GM12872 (cell line): ENCODE measurements around the gene SIRT2.

Experiments
- TF ChIP-seq, protein P1 (sequence below): IDR thresholded peaks from 3 replicates; pipeline ENCODE4 v1.5.1; 2011; ENCODE audit warnings: low read depth, mild to moderate bottlenecking, low read length, moderate library complexity; ENCODE audit not compliant: insufficient read depth

SIRT2 gene

DNA sequence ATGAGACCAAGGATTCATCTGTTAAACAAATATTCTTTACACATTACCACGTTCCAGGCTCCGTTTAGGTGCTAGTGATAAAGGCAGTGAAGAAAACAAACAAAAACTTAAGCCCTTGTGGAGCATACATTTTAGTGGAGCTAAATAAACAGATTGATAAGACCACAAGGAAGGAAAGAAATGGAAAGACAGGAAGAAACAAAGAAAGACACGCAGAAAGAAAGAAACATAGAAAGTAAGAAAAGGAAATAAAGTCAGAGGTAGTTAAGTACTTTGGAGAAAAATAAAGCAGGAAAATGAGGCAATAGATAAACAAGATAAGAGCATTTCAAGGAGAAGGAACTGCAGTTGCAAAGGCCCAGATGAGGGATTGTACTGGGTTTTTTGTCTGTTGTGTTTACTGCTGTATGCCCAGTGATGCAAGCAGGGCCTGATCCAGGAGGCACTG, 1.3 kb upstream of the SIRT2 start:
- TF ChIP-seq, protein P1, sequence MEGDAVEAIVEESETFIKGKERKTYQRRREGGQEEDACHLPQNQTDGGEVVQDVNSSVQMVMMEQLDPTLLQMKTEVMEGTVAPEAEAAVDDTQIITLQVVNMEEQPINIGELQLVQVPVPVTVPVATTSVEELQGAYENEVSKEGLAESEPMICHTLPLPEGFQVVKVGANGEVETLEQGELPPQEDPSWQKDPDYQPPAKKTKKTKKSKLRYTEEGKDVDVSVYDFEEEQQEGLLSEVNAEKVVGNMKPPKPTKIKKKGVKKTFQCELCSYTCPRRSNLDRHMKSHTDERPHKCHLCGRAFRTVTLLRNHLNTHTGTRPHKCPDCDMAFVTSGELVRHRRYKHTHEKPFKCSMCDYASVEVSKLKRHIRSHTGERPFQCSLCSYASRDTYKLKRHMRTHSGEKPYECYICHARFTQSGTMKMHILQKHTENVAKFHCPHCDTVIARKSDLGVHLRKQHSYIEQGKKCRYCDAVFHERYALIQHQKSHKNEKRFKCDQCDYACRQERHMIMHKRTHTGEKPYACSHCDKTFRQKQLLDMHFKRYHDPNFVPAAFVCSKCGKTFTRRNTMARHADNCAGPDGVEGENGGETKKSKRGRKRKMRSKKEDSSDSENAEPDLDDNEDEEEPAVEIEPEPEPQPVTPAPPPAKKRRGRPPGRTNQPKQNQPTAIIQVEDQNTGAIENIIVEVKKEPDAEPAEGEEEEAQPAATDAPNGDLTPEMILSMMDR = no peak

DNA sequence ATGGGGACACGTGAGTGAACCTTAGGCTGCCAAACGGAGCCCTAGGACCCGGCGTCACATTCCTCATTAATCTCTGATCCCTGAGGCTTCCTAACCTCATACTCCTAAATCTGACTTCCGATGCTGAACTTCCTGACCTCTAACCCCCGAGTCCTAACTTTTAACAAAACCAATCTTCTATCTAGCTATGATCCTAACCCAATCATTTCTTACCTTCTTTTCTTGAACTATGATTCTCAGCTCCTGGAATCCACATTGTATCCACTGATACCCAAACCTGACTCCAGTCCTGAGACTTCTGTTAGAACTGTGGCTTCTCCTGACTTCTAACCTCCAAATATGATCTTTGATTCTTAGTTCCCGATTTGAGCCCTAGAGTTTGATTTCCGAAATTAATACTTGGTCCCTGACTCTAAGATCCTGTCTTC, 798 bp upstream of the SIRT2 start:
- TF ChIP-seq, protein P1 = no peak

DNA sequence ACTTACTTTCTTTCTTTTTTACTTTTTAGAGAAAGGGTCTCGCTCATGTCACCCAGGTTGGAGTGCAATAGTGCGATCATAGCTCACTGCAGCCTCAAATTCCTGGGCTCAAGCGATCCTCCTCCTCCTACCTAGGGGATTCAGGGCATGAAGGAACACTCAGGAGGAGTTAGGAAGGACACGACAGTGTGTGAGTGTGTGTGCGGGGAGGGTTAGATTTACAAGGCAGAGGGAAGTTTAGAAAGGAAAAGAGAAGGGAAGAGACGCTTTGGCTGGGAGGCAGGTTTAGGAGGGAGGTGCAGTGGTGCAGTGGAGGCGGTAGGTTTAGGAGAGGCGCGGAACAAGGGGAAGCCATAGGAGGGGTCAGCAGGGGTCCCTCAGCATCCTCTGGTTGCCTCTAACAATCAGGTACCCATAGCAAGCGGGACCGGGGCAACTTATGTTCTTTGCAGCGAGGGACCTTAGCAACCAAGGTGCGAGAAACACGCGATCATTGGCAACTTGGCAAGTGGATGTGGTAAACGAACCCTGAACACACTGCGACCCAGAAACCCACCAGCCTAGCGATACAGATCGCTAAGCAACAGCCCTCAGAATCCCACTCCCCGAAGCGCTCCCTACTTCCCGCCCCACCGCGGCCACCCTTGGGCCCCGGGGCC, 501 bp downstream of the SIRT2 start:
- TF ChIP-seq, protein P1 = no peak

DNA sequence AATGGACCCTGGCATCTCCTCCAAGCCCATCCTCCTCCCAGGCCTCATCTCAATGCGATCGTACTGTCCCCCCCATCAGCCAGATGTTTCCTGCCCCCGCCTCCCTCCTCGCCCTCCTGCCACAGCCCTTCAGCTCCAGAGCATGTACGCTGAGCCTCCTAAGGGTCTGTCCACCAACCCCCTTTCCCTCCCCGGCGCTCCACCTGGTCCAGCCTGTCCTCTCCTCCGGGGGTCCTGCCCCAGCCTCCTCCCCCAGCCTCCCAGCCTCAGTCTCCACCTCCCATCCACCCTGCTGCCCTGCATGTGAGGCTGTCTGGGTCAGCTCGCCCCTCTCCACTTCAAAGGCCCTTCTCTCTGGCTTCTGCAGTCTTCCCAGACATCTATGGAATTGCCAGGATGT, 4.5 kb downstream of the SIRT2 start:
- TF ChIP-seq, protein P1 = no peak

DNA sequence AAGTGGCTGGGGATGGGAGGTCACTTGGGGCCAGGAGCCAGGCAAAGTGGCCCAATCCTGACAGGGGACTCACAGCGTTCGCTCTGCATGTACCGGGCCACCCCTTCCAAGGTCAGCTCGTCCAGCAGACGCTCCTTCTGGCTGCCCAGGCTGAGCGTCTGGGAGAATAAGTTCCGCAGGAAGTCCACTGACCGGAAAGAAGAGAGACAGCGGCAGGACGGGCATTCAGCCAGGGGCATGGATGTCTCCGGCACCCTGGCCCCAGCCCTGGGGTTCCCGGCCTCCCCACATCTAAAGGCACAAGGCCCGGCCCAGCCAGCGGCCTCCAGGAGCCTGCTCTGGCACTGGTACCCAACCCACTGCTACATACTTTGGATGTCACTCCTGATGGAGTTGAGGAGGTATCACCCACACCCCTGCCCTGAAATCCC, 6.1 kb downstream of the SIRT2 start:
- TF ChIP-seq, protein P1 = no peak

DNA sequence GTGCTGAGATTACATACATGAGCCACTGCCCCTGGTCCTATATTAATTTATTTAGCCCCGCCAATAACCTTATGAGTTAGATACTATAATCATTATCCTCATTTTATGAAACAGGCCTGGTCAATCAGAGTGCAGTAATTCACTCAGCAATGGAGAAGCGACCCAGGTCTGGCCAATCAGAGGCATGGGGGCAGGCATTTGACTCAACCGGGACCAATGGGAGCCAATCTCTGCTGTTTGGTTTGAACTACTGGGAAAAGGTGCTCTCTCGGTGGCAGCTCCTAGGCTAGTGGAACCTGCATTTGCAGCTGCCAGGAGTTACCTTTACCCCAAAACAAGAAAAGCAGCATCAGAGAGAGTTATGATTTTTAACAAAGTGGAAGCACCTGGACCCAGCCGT, 6.6 kb downstream of the SIRT2 start:
- TF ChIP-seq, protein P1 = no peak

DNA sequence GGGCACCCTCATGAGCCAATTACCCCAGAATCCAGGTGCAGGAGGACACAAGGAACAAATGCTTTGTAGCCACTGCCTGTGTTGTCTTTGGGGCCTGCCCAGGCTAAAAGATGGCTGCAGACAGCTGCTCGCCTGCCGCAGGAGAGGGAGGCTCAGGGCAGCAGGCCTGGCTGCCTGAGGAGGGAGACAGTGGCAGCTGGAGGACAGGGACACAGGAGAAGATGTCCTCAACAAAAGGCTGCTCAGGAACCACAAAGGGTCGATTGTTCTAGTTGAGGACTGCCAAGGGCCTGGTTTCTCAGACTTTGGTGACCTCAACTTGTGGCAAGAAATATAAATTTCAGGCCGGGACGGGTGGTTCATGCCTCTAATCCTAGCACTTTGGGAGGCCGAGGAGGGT, 7.6 kb downstream of the SIRT2 start:
- TF ChIP-seq, protein P1 = no peak
